ENCODE data around the gene RRAGD.

Gene RRAGD

GRCh38 chr6:89393659-89394058 lies 18.4 kb downstream of the RRAGD start:
- peaks cover 0 to 4% of the 10 kb centered on the region in 2 experiments; a peak in 1 of 3 replicates for H3K36me3 ChIP-seq (ENCODE audit: control insufficient read depth in 2 of 2, insufficient read depth in 1 of 2, low read length in 2 of 2)
- H3K27ac ChIP-seq (ENCODE audit: extremely low read depth, low read depth, low read length) = no peak overlapping the region
- ChIA-PET CTCF (no interaction called here), POLR2A (no interaction called here)
- TF ChIP-seq ZNF202 (tag by site-specific recombination; IDR thresholded peaks at IDR 0.05; ENCODE audit: borderline replicate concordance) (no peak), AEBP2 (tag by site-specific recombination; IDR thresholded peaks at IDR 0.05; ENCODE audit: borderline replicate concordance) (no peak), ZNF138 (tag by site-specific recombination; IDR thresholded peaks at IDR 0.05; ENCODE audit: borderline replicate concordance) (no peak), GLIS1 (tag by site-specific recombination; IDR thresholded peaks at IDR 0.05) (no peak), ZNF280D (tag by site-specific recombination; IDR thresholded peaks at IDR 0.05) (peak; percentile 85; the same call in 1 of the 2 replicates), ZSCAN23 (tag by site-specific recombination; IDR thresholded peaks at IDR 0.05) (no peak), ZSCAN16 (tag by site-specific recombination; IDR thresholded peaks at IDR 0.05) (no peak), ZNF132 (tag by site-specific recombination; IDR thresholded peaks at IDR 0.05; ENCODE audit: borderline replicate concordance) (no peak), ZNF211 (tag by site-specific recombination; IDR thresholded peaks at IDR 0.05; ENCODE audit: low read depth) (no peak), ZBTB8A (tag by site-specific recombination; IDR thresholded peaks at IDR 0.05) (no peak), ATF2 (tag by site-specific recombination; IDR thresholded peaks at IDR 0.05; ENCODE audit: low read depth) (no peak), GLIS2 (tag by site-specific recombination; IDR thresholded peaks at IDR 0.05) (no peak), SETDB1 (IDR thresholded peaks at IDR 0.05; ENCODE audit: insufficient read length, low read length) (peak; percentile 89), ZBTB48 (tag by site-specific recombination; IDR thresholded peaks at IDR 0.05) (no peak)
- no peaks in the 10 kb centered on the region for H3K9me3 ChIP-seq (ENCODE audit: control insufficient read depth, insufficient read depth, low read depth, low read length)
- H3K4me1 ChIP-seq (ENCODE audit: control insufficient read depth, insufficient read depth, low read length) = no peaks in the 10 kb centered on the region
- no peak overlapping the region for H3K4me3 ChIP-seq (ENCODE audit: low read depth, low read length)

- POLR2A ChIA-PET = no interaction called here
- peaks cover 0 to 4% of the 10 kb centered on the region in 2 experiments; a peak in 1 of 3 replicates for H3K36me3 ChIP-seq (ENCODE audit: control insufficient read depth in 2 of 2, insufficient read depth in 1 of 2, low read length in 2 of 2)
- CTCF ChIA-PET = interaction anchor here (1.0 kb wide), 1 partner anchor 20 kb away, joined by 4 read pairs; no protein-coding TSS in a partner anchor
- no peak overlapping the region for H3K4me3 ChIP-seq (ENCODE audit: low read depth, low read length)
- H3K9me3 ChIP-seq (ENCODE audit: control insufficient read depth, insufficient read depth, low read depth, low read length) = no peaks in the 10 kb centered on the region
- no peak overlapping the region for H3K27ac ChIP-seq (ENCODE audit: extremely low read depth, low read depth, low read length)
- no peaks in the 10 kb centered on the region for H3K4me1 ChIP-seq (ENCODE audit: control insufficient read depth, insufficient read depth, low read length)
- TF ChIP-seq ZBTB17 (tag by site-specific recombination; IDR thresholded peaks at IDR 0.05) = no peak
Measured at GRCh38 chr6:89392823-89393222, 19.2 kb downstream of the RRAGD start.

- Histone ChIP-seq H3K36me3 (ENCODE audit: control insufficient read depth in 2 of 2, insufficient read depth in 1 of 2, low read length in 2 of 2) (peaks cover 0 to 19% of the 10 kb centered on the region in 2 experiments; a peak in 2 of 3 replicates), H3K4me1 (ENCODE audit: control insufficient read depth, insufficient read depth, low read length) (no peaks in the 10 kb centered on the region; the same call in 1 of the 2 replicates), H3K9me3 (ENCODE audit: control insufficient read depth, insufficient read depth, low read depth, low read length) (no peaks in the 10 kb centered on the region), H3K27ac (ENCODE audit: extremely low read depth, low read depth, low read length) (no peak overlapping the region), H3K4me3 (ENCODE audit: low read depth, low read length) (no peak overlapping the region)
- ChIA-PET POLR2A (no interaction called here), CTCF (interaction anchor here (0.7 to 2.5 kb wide), 5 partner anchors 13 to 368 kb away, joined by 3 to 9 read pairs (median 4); no protein-coding TSS in a partner anchor)
- no peak for TF ChIP-seq ZNF48 (tag by site-specific recombination; IDR thresholded peaks at IDR 0.05)
Measured at GRCh38 chr6:89388846-89389245, 23.2 kb downstream of the RRAGD start.
